GM19372 (cell line): Measurements from ENCODE around the gene ADAMTS17.
"Not testable (repeated sequence)": the region's sequence is repeated elsewhere in the genome, so short reads cannot be mapped to it uniquely, and the experiment has no call there.

ENCODE experiments used
- ATAC-seq: cut with Tn5 transposase; IDR thresholded peaks from one replicate; pipeline ENCODE4 v1.9.1; 2021; ENCODE audit warnings: mild to moderate bottlenecking, low read depth, moderate library complexity; ENCODE audit not compliant: unreplicated experiment

ADAMTS17 gene

GRCh38 chr15:100100926-100101325, 240.8 kb downstream of the ADAMTS17 start:
- ATAC-seq: no peak

GRCh38 chr15:100099976-100100375, 241.8 kb downstream of the ADAMTS17 start:
- no peak for ATAC-seq

GRCh38 chr15:100098705-100099104, 243.1 kb downstream of the ADAMTS17 start:
- ATAC-seq: no peak

- no peak for ATAC-seq
These were observed 244.2 kb downstream of the ADAMTS17 start for GRCh38 chr15:100097342-100098127.

GRCh38 chr15:100096700-100097099, 245.1 kb downstream of the ADAMTS17 start:
- no peak for ATAC-seq

- ATAC-seq: no peak
These were observed 245.6 kb downstream of the ADAMTS17 start for GRCh38 chr15:100096248-100096600.

GRCh38 chr15:100095541-100096247, 246.1 kb downstream of the ADAMTS17 start:
- no peak for ATAC-seq

- ATAC-seq: no peak
These were observed 247.7 kb downstream of the ADAMTS17 start for GRCh38 chr15:100094127-100094510.

GRCh38 chr15:100093211-100094126, 248.3 kb downstream of the ADAMTS17 start:
- no peak for ATAC-seq

- no peak for ATAC-seq
These were observed 249.7 kb downstream of the ADAMTS17 start for GRCh38 chr15:100092034-100092433.

GRCh38 chr15:100090411-100090810, 251.4 kb downstream of the ADAMTS17 start:
- no peak for ATAC-seq

- ATAC-seq: not testable (repeated sequence)
These were observed 257.5 kb downstream of the ADAMTS17 start for GRCh38 chr15:100084042-100084821.

GRCh38 chr15:100083572-100083971, 258.2 kb downstream of the ADAMTS17 start:
- ATAC-seq: no peak

GRCh38 chr15:100082761-100083402, 258.9 kb downstream of the ADAMTS17 start:
- no peak for ATAC-seq

GRCh38 chr15:100081454-100081853, 260.3 kb downstream of the ADAMTS17 start:
- no peak for ATAC-seq

- no peak for ATAC-seq
These were observed 263.1 kb downstream of the ADAMTS17 start for GRCh38 chr15:100078511-100079220.

- ATAC-seq: no peak
These were observed 266.5 kb downstream of the ADAMTS17 start for GRCh38 chr15:100075229-100075628.

GRCh38 chr15:100073982-100074381, 267.8 kb downstream of the ADAMTS17 start:
- no peak for ATAC-seq
